ENCODE measurements around the gene CCDC90B. TPM values are rescaled to one million over a fixed set of nuclear protein-coding genes. Genes with fewer than 3 reads are reported as not detected.

The CCDC90B gene
- total RNA-seq, 1 experiment from 2014 or later, result 32.2 TPM

GRCh38 chr11:83219095-83219494, 67.1 kb downstream of the CCDC90B start:
- no TSS peak for BruUV-seq (replicated peaks)
- no peaks in the 10 kb centered on the region; the same call in 1 of the 2 replicates for H3K9me2 ChIP-seq (ENCODE audit: insufficient read depth)
- no peak for DNase-seq
- H3K4me1 ChIP-seq (replicated peaks; ENCODE audit: insufficient read depth), result peaks cover 3% of the 10 kb centered on the region; the same call in 1 of the 2 replicates
- H3F3A ChIP-seq (ENCODE audit: insufficient read depth, low read depth), result no peaks in the 10 kb centered on the region
- intact Hi-C loops (cut with micrococcal nuclease; ENCODE audit: unreplicated experiment), result no loop called here
- H3K4me3 ChIP-seq, result no peak overlapping the region
- ChIA-PET CTCF (interaction anchor here (0.6 kb wide), 1 partner anchor 587 kb away, joined by 3 read pairs; no protein-coding TSS in a partner anchor), POLR2A (ENCODE audit: unreplicated experiment) (no interaction called here)
- H3K9me3 ChIP-seq (ENCODE audit: insufficient read depth, low read depth), result no peaks in the 10 kb centered on the region
- no peak for TF ChIP-seq EZH2 (IDR thresholded peaks at IDR 0.05; ENCODE audit: low read depth)
- peak; percentile 43 for TF ChIP-seq CTCF (conservative IDR thresholded peaks at IDR 0.05)
- H2AFZ ChIP-seq, result no peak overlapping the region
- H3K27ac ChIP-seq, result no peak overlapping the region
- no peaks in the 10 kb centered on the region for H3K27me3 ChIP-seq (ENCODE audit: insufficient read depth, low read depth)
- no peaks in the 10 kb centered on the region for H4K20me1 ChIP-seq (ENCODE audit: insufficient read depth)
- H3K4me2 ChIP-seq, result no peak overlapping the region
- H3K79me2 ChIP-seq (ENCODE audit: low read depth), result no peaks in the 10 kb centered on the region
- no peaks in the 10 kb centered on the region for H3K36me3 ChIP-seq (ENCODE audit: low read depth)

Other genes with a start within 250 kb of the CCDC90B start
- 3.2 and 3.6 TPM in 2 replicates for gene RAB30, start 214.5 kb downstream of the CCDC90B start, total RNA-seq (2021)
- 43.1 and 52.9 TPM in 2 replicates for gene PCF11, start 129.2 kb downstream of the CCDC90B start, total RNA-seq (2021)
- gene ANKRD42, start 92.7 kb downstream of the CCDC90B start, total RNA-seq (2021), result 6.8 and 10.4 TPM in 2 replicates